ENCODE results near the gene CLCF1.
"Not testable (repeated sequence)": the region's sequence is repeated elsewhere in the genome, so short reads cannot be mapped to it uniquely, and the experiment has no call there.

CLCF1 gene

DNA sequence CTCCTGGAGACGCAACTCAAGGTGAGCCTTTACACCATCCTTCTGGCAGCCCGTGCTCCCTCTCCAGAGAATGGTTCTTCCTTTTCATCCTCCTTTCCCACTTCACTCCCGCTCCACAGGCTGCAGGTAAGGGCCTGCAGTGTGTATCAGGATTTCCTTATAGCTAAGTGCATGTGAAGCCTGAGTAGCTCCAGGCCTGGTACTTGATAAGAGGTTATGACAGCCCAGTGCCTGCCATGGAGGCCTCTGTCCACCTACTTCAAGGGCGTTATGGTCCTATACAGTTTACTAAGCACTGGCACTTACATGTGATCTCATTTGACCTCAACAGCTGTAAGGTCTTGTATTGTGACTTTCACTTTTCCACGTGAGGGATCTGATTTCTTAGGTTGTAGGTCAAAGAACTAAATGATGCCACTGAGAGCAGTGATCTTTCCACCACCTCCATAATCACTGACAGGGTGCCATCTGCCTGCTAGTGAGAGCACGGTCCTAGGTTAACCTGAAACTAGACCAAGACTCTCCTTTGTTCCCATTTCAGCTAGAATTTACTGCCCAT is 52.0 kb downstream of the CLCF1 start:
- no peak for DNase-seq

- no peak for DNase-seq
Measured at GRCh38 chr11:67320691-67321090, 52.7 kb downstream of the CLCF1 start.

DNA sequence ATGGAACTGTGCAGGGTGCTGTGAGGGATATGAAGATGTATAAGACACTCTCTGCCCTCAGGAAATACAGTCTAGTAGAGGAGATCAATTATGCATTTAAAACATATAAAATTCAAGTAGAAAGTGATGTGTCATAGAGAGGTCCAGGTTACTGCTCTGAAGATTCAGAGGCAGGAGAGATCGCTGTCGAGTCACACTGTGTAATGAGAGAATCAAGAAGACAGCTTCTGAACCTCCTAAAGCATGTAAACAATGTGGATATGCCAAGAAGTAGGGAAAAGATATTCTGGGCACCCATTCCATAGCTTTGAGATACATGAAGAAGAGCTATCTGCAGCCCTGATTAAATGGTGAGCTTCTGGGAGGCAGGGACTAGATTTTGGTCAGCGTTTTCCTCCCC is 53.4 kb downstream of the CLCF1 start:
- DNase-seq = no peak

DNA sequence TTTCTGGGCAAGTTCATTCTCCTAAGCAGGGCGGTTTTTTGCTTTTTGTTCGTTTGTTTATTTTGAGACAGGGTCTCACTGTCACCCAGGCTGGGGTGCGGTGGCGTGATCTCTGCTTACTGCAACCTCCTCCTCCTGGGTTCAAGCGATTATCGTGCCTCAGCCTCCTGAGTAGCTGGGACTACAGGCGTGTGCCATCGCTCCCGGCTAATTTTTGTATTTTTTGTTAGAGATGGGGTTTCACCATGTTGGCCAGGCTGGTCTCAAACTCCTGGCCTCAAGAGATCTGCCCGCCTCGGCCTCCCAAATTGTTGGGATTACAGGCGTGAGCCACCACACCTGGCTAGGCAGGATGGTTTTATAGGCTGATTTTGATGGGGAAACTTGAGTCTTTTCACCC is 54.5 kb downstream of the CLCF1 start:
- DNase-seq = not testable (repeated sequence)

GRCh38 chr11:67317888-67318555 is 55.4 kb downstream of the CLCF1 start:
- no peak for DNase-seq

DNA sequence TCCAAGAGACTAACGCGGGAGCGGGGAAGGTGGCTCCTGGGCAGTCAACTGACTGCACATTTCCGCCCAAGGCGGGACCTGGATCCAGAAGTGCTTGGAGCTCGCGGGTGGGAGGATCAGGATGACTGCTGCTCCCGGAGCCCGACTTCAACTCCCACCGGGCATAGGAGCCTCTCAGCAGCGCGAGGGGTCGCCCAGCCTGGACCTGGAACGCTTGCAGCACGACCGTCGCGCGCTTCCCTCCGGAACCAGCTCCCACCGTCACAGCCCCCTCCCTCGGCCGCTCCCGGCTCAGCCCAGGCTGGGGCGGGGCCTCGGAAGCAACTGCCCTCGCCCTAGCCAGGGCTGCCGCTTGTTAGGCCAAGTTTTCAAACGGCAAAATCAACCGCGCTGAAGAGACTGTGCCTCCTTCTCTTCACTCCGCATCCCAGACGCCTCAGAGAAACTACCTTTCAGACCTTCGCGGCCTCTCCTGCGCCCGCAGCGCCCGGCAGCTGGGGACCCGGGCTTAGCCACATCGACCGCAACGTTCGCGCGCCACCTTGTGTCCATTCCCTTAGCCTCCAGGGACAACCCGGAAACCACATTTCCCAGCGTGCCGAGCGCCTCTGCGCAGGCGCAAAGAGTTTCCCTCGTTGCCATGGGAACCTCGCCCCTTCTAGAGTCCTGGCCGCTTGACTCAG is 56.1 kb downstream of the CLCF1 start:
- DNase-seq = peak; percentile 99

DNA sequence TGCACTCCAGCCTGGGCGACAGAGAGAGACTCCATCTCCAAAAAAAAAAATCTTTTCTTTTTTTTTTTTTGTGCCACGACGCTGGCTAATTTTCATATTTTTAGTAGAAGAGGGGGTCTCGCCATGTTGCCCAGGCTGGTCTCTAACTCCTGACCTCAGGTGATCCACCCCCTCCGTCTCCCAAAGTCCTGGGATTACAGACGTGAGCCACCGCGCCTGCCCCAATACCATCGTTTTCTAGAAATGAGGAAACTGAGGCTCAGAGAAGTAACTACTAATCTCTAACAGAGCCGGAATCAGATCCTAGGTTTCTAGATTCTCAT is 56.6 kb downstream of the CLCF1 start:
- no peak for DNase-seq

DNA sequence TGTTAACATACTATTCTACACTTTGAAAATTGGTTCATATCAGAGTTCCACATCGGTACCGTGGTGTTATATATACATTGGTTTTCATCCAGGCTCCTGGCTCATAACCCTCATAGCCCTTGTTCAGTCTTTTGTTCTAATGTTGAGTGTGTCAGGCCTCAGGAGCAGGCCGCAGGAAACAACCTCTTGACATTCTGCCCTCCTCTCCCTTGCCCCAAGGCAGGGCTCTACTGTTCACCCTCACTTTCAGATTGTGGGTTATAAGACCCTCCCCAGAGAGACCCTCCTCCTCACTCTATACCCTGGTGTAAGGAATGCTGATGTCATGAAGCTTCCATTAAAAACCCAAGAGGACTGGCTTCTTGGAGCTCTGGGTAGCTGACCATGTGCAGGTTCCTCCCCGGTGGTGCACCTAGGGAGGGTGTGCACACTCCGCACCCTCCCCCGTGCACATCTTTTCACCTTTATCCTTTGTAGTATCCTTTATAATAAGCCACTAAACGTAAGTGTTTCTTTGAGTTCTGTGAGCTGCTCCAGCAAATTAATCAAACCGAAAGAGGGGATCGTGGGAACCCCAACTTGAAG is 58.0 kb downstream of the CLCF1 start:
- DNase-seq = no peak

DNA sequence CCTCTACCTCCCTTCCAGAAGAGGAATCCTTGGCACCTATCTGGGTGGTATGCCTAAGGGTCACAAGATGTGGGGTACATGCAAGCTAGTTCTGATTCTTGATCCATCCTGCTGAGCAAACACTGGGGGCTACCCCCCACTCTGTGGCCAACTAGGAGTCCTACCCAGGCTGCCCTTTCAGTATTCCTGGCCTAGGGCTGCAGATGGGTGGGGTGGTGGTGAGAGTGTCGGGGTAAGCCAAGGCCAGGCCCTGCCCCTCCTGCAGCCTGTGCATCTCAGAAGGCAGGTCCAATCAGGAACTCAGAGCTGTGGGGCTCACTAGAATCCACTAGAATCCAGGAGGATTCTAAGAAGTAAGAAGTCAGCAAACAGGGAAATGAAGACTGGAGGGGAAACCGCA is 59.2 kb downstream of the CLCF1 start:
- no peak for DNase-seq
